Hepatocyte (in vitro differentiated cells): Measurements from ENCODE around the gene JAG1. TPM values are rescaled to one million over a fixed set of nuclear protein-coding genes. Genes with fewer than 3 reads are reported as not detected.

Source experiments
- DNase-seq: peaks from one replicate; pipeline ENCODE4 v3.0.0-alpha.2; 2016; ENCODE audit warnings: low spot score
- H2AFZ ChIP-seq: fragments of 200-600 bp; sonication (generic); 2 replicates; pipeline ENCODE4 v1.6.0; 2016; ENCODE audit warnings: antibody characterized with exemption, mild to moderate bottlenecking
- H3K27ac ChIP-seq: fragments of 200-600 bp; sonication (generic); 2 replicates; pipeline ENCODE4 v1.5.1; 2016; ENCODE audit warnings: mild to moderate bottlenecking
- H3K27me3 ChIP-seq: fragments of 200-600 bp; sonication (generic); 2 replicates; pipeline ENCODE4 v1.6.1; 2016
- H3K36me3 ChIP-seq: fragments of 200-600 bp; sonication (generic); replicated peaks from 2 replicates; pipeline ENCODE4 v1.5.1; 2016; ENCODE audit warnings: low read depth; ENCODE audit not compliant: insufficient read depth
- H3K4me1 ChIP-seq: fragments of 200-600 bp; sonication (generic); 2 replicates; pipeline ENCODE4 v1.5.1; 2016; ENCODE audit warnings: mild to moderate bottlenecking, moderate library complexity; ENCODE audit not compliant: insufficient read depth
- H3K4me2 ChIP-seq: fragments of 200-600 bp; sonication (generic); 2 replicates; pipeline ENCODE4 v1.6.0; 2016
- H3K4me3 ChIP-seq: fragments of 200-600 bp; sonication (generic); 2 replicates; pipeline ENCODE4 v1.5.1; 2016; ENCODE audit warnings: mild to moderate bottlenecking
- H3K79me2 ChIP-seq: fragments of 200-600 bp; sonication (generic); 2 replicates; pipeline ENCODE4 v1.6.0; 2017; ENCODE audit warnings: mild to moderate bottlenecking
- H3K9me2 ChIP-seq: fragments of 200-600 bp; sonication (generic); replicated peaks from 2 replicates; pipeline ENCODE4 v1.6.0; 2017; ENCODE audit warnings: mild to moderate bottlenecking; ENCODE audit not compliant: insufficient read depth
- H3K9me3 ChIP-seq: fragments of 200-600 bp; sonication (generic); 2 replicates; pipeline ENCODE4 v1.5.1; 2016; ENCODE audit warnings: low read depth, mild to moderate bottlenecking
- H4K20me1 ChIP-seq: fragments of 200-600 bp; sonication (generic); 2 replicates; pipeline ENCODE4 v1.6.0; 2016; ENCODE audit warnings: mild to moderate bottlenecking; ENCODE audit not compliant: insufficient read depth, poor library complexity, severe bottlenecking
- CTCF ChIP-seq: fragments of 200-600 bp; sonication (generic); IDR thresholded peaks from 2 replicates; pipeline ENCODE4 v1.5.1; 2016; ENCODE audit warnings: antibody characterized with exemption, mild to moderate bottlenecking; ENCODE audit not compliant: poor library complexity
- EZH2 ChIP-seq: fragments of 200-600 bp; sonication (generic); IDR thresholded peaks from 2 replicates; pipeline ENCODE4 v1.6.1; 2016; ENCODE audit warnings: antibody characterized with exemption, mild to moderate bottlenecking, borderline replicate concordance
- EZH2phosphoT487 ChIP-seq: fragments of 200-600 bp; sonication (generic); IDR thresholded peaks from one replicate; pipeline ENCODE4 v1.6.1; 2018; ENCODE audit warnings: antibody characterized with exemption, mild to moderate bottlenecking, low read depth, moderate library complexity; ENCODE audit not compliant: unreplicated experiment, severe bottlenecking
- WGBS: methylation state at CpG from one replicate; pipeline ENCODE4 v1.1.6; 2016; ENCODE audit warnings: low lambda C conversion rate; ENCODE audit errors: missing lambda C conversion rate; 5-methylcytosine and 5-hydroxymethylcytosine counted together
- polyA plus RNA-seq: library from polyadenylated mRNA; unstranded; fragments of >200 nt; fragmentation: Nextera tagmentation; extraction: Ambion mirVana; gene quantifications from 2 replicates; pipeline ENCODE4 v1.2.1, GENCODE V29; 2016
- total RNA-seq: library from RNA; depleted of rRNA; stranded (reverse); fragments of >200 nt; gene quantifications from 2 replicates; pipeline ENCODE4 v1.2.3, GENCODE V29; 2014

The JAG1 gene
- total and polyA plus RNA-seq, 2 experiments from 2014 or later = 21.0 to 51.5 TPM

- Histone ChIP-seq H2AFZ (no peak overlapping the region), H3K4me3 (no peak overlapping the region), H3K36me3 (peaks cover 3% of the 10 kb centered on the region), H3K27ac (no peak overlapping the region), H3K9me3 (no peaks in the 10 kb centered on the region), H3K79me2 (peaks cover 5% of the 10 kb centered on the region), H3K4me2 (no peak overlapping the region), H4K20me1 (peaks cover 3% of the 10 kb centered on the region), H3K9me2 (no peaks in the 10 kb centered on the region), H3K4me1 (peaks cover 6% of the 10 kb centered on the region), H3K27me3 (no peaks in the 10 kb centered on the region)
- DNase-seq = no peak
- TF ChIP-seq EZH2phosphoT487 (no peak), CTCF (no peak), EZH2 (no peak)
- 79% methylated on average over 10 of the region's 10 CpGs for WGBS
These were observed 28.6 kb downstream of the JAG1 start for GRCh38 chr20:10645205-10645570.

GRCh38 chr20:10644458-10645204, 29.2 kb downstream of the JAG1 start:
- Histone ChIP-seq H3K36me3 (peaks cover 3% of the 10 kb centered on the region), H3K27ac (no peak overlapping the region)

GRCh38 chr20:10643560-10643873, 30.3 kb downstream of the JAG1 start:
- peaks cover 3% of the 10 kb centered on the region for H4K20me1 ChIP-seq
- no peaks in the 10 kb centered on the region for H3K79me2 ChIP-seq
- H3K4me3 ChIP-seq = no peak overlapping the region
- no peak overlapping the region for H3K4me2 ChIP-seq
- peaks cover 3% of the 10 kb centered on the region for H3K36me3 ChIP-seq
- H3K27ac ChIP-seq = peak overlapping the region; percentile 7
- TF ChIP-seq CTCF (no peak), EZH2 (no peak), EZH2phosphoT487 (no peak)
- H3K9me3 ChIP-seq = no peaks in the 10 kb centered on the region
- no peaks in the 10 kb centered on the region for H3K27me3 ChIP-seq
- H2AFZ ChIP-seq = no peak overlapping the region
- H3K9me2 ChIP-seq = no peaks in the 10 kb centered on the region
- WGBS = 88% methylated on average over 7 of the region's 7 CpGs
- no peak for DNase-seq
- H3K4me1 ChIP-seq = peaks cover 6% of the 10 kb centered on the region

More at GRCh38 chr20:10644458-10645204, 29.2 kb downstream of the JAG1 start:
- TF ChIP-seq CTCF (no peak), EZH2 (no peak), EZH2phosphoT487 (no peak)
- Histone ChIP-seq H3K4me1 (peaks cover 6% of the 10 kb centered on the region), H3K9me3 (no peaks in the 10 kb centered on the region), H3K4me3 (no peak overlapping the region), H3K27me3 (no peaks in the 10 kb centered on the region), H2AFZ (no peak overlapping the region), H3K79me2 (peaks cover 5% of the 10 kb centered on the region), H3K4me2 (no peak overlapping the region), H3K9me2 (no peaks in the 10 kb centered on the region), H4K20me1 (peaks cover 3% of the 10 kb centered on the region)
- WGBS = 70% methylated on average over 14 of the region's 14 CpGs
- no peak for DNase-seq
